Liver (tissue), 9 donors: ENCODE data around the gene PDCD1. TPM values are rescaled to one million over a fixed set of nuclear protein-coding genes. Genes with fewer than 3 reads are reported as not detected.

Experiments
- DNase-seq: peaks from one replicate; pipeline ENCODE4 v3.0.0-alpha.2; 2017; ENCODE audit warnings: low spot score
- H3K27ac ChIP-seq, 2 donors: one replicate each; pipeline ENCODE4 v1.7.0; 2013; ENCODE audit warnings: inconsistent platforms in 2 of 2, low read length in 2 of 2, control low read depth in 1 of 2, low read depth in 1 of 2, mild to moderate bottlenecking in 1 of 2
- H3K27me3 ChIP-seq, 4 donors: one replicate each; pipeline versions ENCODE4 v1.6.1 to v1.7.0; 2013; ENCODE audit warnings: low read length in 3 of 4, inconsistent platforms in 1 of 4, mild to moderate bottlenecking in 1 of 4, moderate library complexity in 1 of 4; ENCODE audit not compliant: control insufficient read depth in 4 of 4, insufficient read depth in 4 of 4
- H3K36me3 ChIP-seq, 4 donors: one replicate each; pipeline versions ENCODE4 v1.6.1 to v1.7.0; 2013; ENCODE audit warnings: low read length in 3 of 4, mild to moderate bottlenecking in 3 of 4, low read depth in 1 of 4, moderate library complexity in 1 of 4; ENCODE audit not compliant: control insufficient read depth in 4 of 4, insufficient read depth in 3 of 4
- H3K4me1 ChIP-seq, 4 donors: one replicate each; pipeline versions ENCODE4 v1.6.1 to v1.7.0; 2013; ENCODE audit warnings: low read length in 3 of 4, mild to moderate bottlenecking in 3 of 4, moderate library complexity in 1 of 4; ENCODE audit not compliant: control insufficient read depth in 4 of 4, insufficient read depth in 4 of 4
- H3K4me3 ChIP-seq, 3 donors: one replicate each; pipeline versions ENCODE4 v1.6.1 to v1.7.0; 2013; ENCODE audit warnings: low read length in 3 of 3, control low read depth in 1 of 3, low read depth in 1 of 3, mild to moderate bottlenecking in 1 of 3
- H3K9ac ChIP-seq, 2 donors: one replicate each; pipeline ENCODE4 v1.7.0; 2013; ENCODE audit warnings: low read length in 2 of 2, mild to moderate bottlenecking in 2 of 2, moderate library complexity in 2 of 2, control low read depth in 1 of 2, low read depth in 1 of 2
- H3K9me3 ChIP-seq, 4 donors: one replicate each; pipeline versions ENCODE4 v1.6.1 to v1.7.0; 2013; ENCODE audit warnings: low read length in 3 of 4; ENCODE audit not compliant: control insufficient read depth in 4 of 4
- EGR1 ChIP-seq, 2 donors: IDR thresholded peaks; 2 replicates each; pipeline ENCODE4 v1.6.1; 2016 to 2018; ENCODE audit warnings: antibody characterized with exemption in 2 of 2, low read depth in 2 of 2
- FOXA1 ChIP-seq: IDR thresholded peaks from 2 replicates; pipeline ENCODE4 v1.6.1; 2016; ENCODE audit warnings: antibody characterized with exemption
- FOXA2 ChIP-seq: IDR thresholded peaks from 2 replicates; pipeline ENCODE4 v1.6.1; 2016; ENCODE audit warnings: antibody characterized with exemption
- HNF4G ChIP-seq: IDR thresholded peaks from 2 replicates; pipeline ENCODE4 v1.6.1; 2016; ENCODE audit warnings: antibody characterized with exemption
- JUND ChIP-seq, 2 donors: IDR thresholded peaks; 2 replicates each; pipeline ENCODE4 v1.6.1; 2016; ENCODE audit warnings: antibody characterized with exemption in 2 of 2
- MAX ChIP-seq: IDR thresholded peaks from 2 replicates; pipeline ENCODE4 v1.6.1; 2016; ENCODE audit warnings: antibody characterized with exemption
- NR2F2 ChIP-seq: IDR thresholded peaks from 2 replicates; pipeline ENCODE4 v1.6.1; 2016; ENCODE audit warnings: antibody characterized with exemption
- RAD21 ChIP-seq, 2 donors: IDR thresholded peaks; 2 replicates each; pipeline ENCODE4 v1.6.1; 2016; ENCODE audit warnings: antibody characterized with exemption in 2 of 2, mild to moderate bottlenecking in 2 of 2
- REST ChIP-seq: IDR thresholded peaks from 2 replicates; pipeline ENCODE4 v1.6.1; 2016; ENCODE audit warnings: antibody characterized with exemption, mild to moderate bottlenecking
- RXRA ChIP-seq, 2 donors: IDR thresholded peaks; 2 replicates each; pipeline ENCODE4 v1.6.1; 2017 to 2018; ENCODE audit warnings: antibody characterized with exemption in 2 of 2, mild to moderate bottlenecking in 1 of 2
- SP1 ChIP-seq: IDR thresholded peaks from 2 replicates; pipeline ENCODE4 v1.6.1; 2018; ENCODE audit warnings: antibody characterized with exemption, mild to moderate bottlenecking
- TAF1 ChIP-seq: conservative IDR thresholded peaks from 2 replicates; pipeline ENCODE4 v1.6.1; 2016; ENCODE audit warnings: antibody characterized with exemption, mild to moderate bottlenecking
- YY1 ChIP-seq: IDR thresholded peaks from 2 replicates; pipeline ENCODE4 v1.6.1; 2016; ENCODE audit warnings: antibody characterized with exemption, mild to moderate bottlenecking
- WGBS: extraction: QIAGEN DNeasy Blood & Tissue Kit; methylation state at CpG from one replicate; pipeline ENCODE4 v1.1.7; 2013; 5-methylcytosine and 5-hydroxymethylcytosine counted together
- polyA plus RNA-seq, 2 donors: library from polyadenylated mRNA; stranded (reverse) in 1 of 2; unstranded in 1 of 2; fragments of 200-250 nt in 1 of 2; fragments of >200 nt in 1 of 2; fragmentation: Nextera tagmentation in 1 of 2; extraction: Ambion mirVana in 1 of 2; gene quantifications; one replicate each; pipeline versions ENCODE4 v1.2.1 to v1.2.3, GENCODE V29; 2013 to 2015
- total RNA-seq, 2 donors: library from RNA; depleted of rRNA; stranded (reverse); fragments of >200 nt; gene quantifications; one replicate each; pipeline ENCODE4 v1.2.3, GENCODE V29; 2014
- TF ChIP-seq, protein P1 (sequence below): fragments of 150-350 bp; IDR thresholded peaks from 2 replicates; pipeline ENCODE4 v1.5.1; 2017; ENCODE audit warnings: improper control_type of control experiment, low read depth, low read length; ENCODE audit not compliant: missing input control
- donor health status: healthy.
- donor health status: healthy.
- donor health status: healthy.
- donor health status: healthy.
- donor health status: healthy.

The PDCD1 gene
- total and polyA plus RNA-seq, 4 donors, result 0.20 to 0.37 (median 0.25) TPM; not detected in 1

DNA sequence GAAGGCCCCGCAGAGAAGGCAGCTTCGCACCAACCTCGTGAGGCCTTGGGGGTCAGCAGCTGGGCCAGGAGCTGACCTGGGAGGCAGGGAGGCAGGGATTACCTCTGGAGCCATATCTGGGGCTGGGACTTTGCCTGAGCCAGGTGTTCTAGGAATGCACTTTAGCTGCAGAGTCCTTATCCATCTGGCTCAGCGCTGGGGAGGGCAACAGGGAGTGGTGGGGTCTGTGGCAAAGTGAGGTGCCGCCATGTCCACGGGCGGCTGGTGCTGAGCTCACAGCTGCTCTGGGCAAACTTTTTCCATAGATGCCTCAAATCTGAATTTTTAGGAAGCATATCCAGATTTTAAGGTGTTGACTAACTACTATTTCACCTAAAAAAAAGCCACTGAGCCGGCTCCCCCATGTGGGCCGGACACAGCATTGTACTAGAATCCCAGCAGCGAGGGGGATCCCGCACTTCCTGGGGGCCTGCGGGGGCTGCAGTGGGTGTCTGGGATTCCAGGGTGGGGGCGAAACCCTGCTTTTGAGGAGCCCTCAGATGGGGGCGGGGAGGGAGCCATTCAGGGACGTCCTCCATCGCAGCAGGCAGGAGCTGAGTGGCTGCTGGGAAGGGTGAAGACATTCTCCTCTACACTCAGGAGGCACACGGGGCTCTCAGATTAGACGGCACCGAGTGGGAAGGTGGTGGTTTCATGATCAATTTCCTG lies 45.5 kb upstream of the PDCD1 start:
- DNase-seq, result peak; percentile 27
- H3K27ac ChIP-seq, result no peak overlapping the region
- H3K4me1 ChIP-seq, result peaks cover 1 to 7% (median 4%) of the 10 kb centered on the region in 4 donors
- no peak overlapping the region for H3K4me3 ChIP-seq
- H3K9me3 ChIP-seq, result no peaks in the 10 kb centered on the region
- H3K36me3 ChIP-seq, result no peaks in the 10 kb centered on the region
- no peak overlapping the region for H3K9ac ChIP-seq
- WGBS, result 94% methylated on average over 19 of the region's 19 CpGs
- H3K27me3 ChIP-seq, result no peaks in the 10 kb centered on the region
- no peak for TF ChIP-seq MAX

- no peak overlapping the region for H3K9ac ChIP-seq
- H3K9me3 ChIP-seq, result no peaks in the 10 kb centered on the region
- no peaks in the 10 kb centered on the region for H3K27me3 ChIP-seq
- DNase-seq, result peak; percentile 27
- WGBS, result 97% methylated on average over 40 of the region's 40 CpGs
- H3K4me3 ChIP-seq, result no peak overlapping the region
- peaks cover 0 to 6% (median 4%) of the 10 kb centered on the region in 4 donors for H3K4me1 ChIP-seq
- H3K36me3 ChIP-seq, result no peaks in the 10 kb centered on the region
- H3K27ac ChIP-seq, result no peak overlapping the region
- TF ChIP-seq HNF4G, result no peak
- TF ChIP-seq EGR1 (IDR thresholded peaks at IDR 0.05; ENCODE audit: low read depth in 2 of 2), result no peak
- TF ChIP-seq REST, result no peak
- no peak for TF ChIP-seq JUND (IDR thresholded peaks at IDR 0.05)
Measured at GRCh38 chr2:241903121-241904010, 44.7 kb upstream of the PDCD1 start.

DNA sequence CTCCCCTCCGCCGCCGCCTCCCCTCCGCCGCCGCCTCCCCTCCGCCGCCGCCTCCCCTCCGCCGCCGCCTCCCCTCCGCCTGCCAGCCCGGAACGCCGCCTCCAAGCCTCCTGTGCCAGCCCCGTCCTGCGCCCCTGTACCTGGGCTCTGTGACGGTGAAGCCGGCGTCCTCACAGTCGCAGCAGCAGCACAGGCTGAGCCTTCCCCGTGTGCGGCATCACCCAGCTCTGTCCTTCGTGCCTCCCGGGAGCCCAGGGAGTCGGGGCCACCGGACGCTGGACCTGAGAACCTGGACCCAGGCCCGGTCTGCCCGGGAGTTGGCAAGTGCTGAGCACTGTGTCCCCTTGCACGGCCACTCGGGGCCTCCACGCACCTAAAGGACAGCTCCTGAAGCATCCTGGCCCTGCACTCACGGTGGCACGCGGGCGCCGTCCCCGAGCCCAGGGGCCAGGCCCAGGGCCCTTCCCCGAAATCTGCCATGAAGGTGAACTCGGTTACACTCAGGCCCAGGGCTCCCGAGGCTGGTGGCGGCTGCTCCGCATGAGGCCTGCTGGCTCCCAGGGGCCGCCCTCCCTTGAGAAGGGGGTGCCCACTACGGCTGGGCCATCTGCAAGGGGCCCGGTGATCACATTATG lies 43.8 kb upstream of the PDCD1 start:
- H3K9ac ChIP-seq, result no peak overlapping the region
- no peak overlapping the region for H3K27ac ChIP-seq
- H3K27me3 ChIP-seq, result no peaks in the 10 kb centered on the region
- H3K9me3 ChIP-seq, result no peaks in the 10 kb centered on the region
- 88% methylated on average over 48 of the region's 48 CpGs for WGBS
- peak; percentile 19 for DNase-seq
- H3K4me1 ChIP-seq, result peaks cover 0 to 6% (median 4%) of the 10 kb centered on the region in 4 donors
- H3K4me3 ChIP-seq, result no peak overlapping the region
- no peaks in the 10 kb centered on the region for H3K36me3 ChIP-seq
- TF ChIP-seq TAF1 (no peak), NR2F2 (no peak), FOXA1 (no peak), HNF4G (no peak), REST (no peak), SP1 (no peak), RAD21 (IDR thresholded peaks at IDR 0.05) (no peak), RXRA (IDR thresholded peaks at IDR 0.05) (no peak), FOXA2 (no peak), EGR1 (IDR thresholded peaks at IDR 0.05; ENCODE audit: low read depth in 2 of 2) (no peak), MAX (no peak), YY1 (no peak), JUND (IDR thresholded peaks at IDR 0.05) (no peak)
- TF ChIP-seq, protein P1, sequence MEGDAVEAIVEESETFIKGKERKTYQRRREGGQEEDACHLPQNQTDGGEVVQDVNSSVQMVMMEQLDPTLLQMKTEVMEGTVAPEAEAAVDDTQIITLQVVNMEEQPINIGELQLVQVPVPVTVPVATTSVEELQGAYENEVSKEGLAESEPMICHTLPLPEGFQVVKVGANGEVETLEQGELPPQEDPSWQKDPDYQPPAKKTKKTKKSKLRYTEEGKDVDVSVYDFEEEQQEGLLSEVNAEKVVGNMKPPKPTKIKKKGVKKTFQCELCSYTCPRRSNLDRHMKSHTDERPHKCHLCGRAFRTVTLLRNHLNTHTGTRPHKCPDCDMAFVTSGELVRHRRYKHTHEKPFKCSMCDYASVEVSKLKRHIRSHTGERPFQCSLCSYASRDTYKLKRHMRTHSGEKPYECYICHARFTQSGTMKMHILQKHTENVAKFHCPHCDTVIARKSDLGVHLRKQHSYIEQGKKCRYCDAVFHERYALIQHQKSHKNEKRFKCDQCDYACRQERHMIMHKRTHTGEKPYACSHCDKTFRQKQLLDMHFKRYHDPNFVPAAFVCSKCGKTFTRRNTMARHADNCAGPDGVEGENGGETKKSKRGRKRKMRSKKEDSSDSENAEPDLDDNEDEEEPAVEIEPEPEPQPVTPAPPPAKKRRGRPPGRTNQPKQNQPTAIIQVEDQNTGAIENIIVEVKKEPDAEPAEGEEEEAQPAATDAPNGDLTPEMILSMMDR, result no peak
